Panc1 (cell line): Measurements from ENCODE around the gene ATXN7L2. TPM values are rescaled to one million over a fixed set of nuclear protein-coding genes. Genes with fewer than 3 reads are reported as not detected.

Experiments
- ATAC-seq: fragments of 200-7000 bp; cut with Tn5 transposase; 2 replicates; pipeline ENCODE4 v1.9.1; 2020; ENCODE audit warnings: mild to moderate bottlenecking, moderate library complexity
- BruUV-seq: library from RNA; stranded (reverse); fragments of 400-500 nt; replicated peaks from 2 replicates; lab custom pipeline; 2021; lab: Mats Ljungman, UMichigan
- CTCF ChIA-PET: fragments of 300-600 bp; sonication (Branson Sonifier 250); formaldehyde crosslinking; loops from one replicate; lab custom pipeline; 2022; ENCODE audit warnings: antibody characterized with exemption; lab: Charles Lee
- POLR2A ChIA-PET: fragments of 300-600 bp; sonication (Branson Sonifier 250); formaldehyde crosslinking; loops from one replicate; lab custom pipeline; 2022; ENCODE audit warnings: antibody characterized with exemption; lab: Charles Lee
- DNase-seq: peaks from one replicate; pipeline ENCODE4 v3.0.0-alpha.2; 2010; ENCODE audit warnings: low read depth, low spot score
- H3K27ac ChIP-seq: 2 replicates; pipeline ENCODE4 v1.5.1; 2011; ENCODE audit warnings: mild to moderate bottlenecking, low read length, inconsistent platforms
- H3K27me3 ChIP-seq: fragments of 200-500 bp; sonication (Bioruptor generic); 2 replicates; pipeline ENCODE4 v1.6.0; 2014; ENCODE audit warnings: low read length, inconsistent platforms; ENCODE audit not compliant: control insufficient read depth, insufficient read depth
- H3K36me3 ChIP-seq: fragments of 200-500 bp; sonication (Bioruptor generic); 2 replicates; pipeline ENCODE4 v1.5.1; 2014; ENCODE audit warnings: inconsistent platforms, mild to moderate bottlenecking, low read length, moderate library complexity; ENCODE audit not compliant: control insufficient read depth, insufficient read depth
- H3K4me1 ChIP-seq: 2 replicates; pipeline ENCODE4 v1.5.1; 2011; ENCODE audit warnings: inconsistent platforms, mild to moderate bottlenecking, low read length, moderate library complexity; ENCODE audit not compliant: control insufficient read depth, insufficient read depth
- H3K4me3 ChIP-seq, 2 experiments: 2 replicates each; pipeline ENCODE4 v1.5.1; 2011 to 2012; ENCODE audit warnings: low read depth in 2 of 2, low read length in 2 of 2, mild to moderate bottlenecking in 2 of 2, inconsistent platforms in 1 of 2, moderate library complexity in 1 of 2
- H3K9me3 ChIP-seq: fragments of 200-500 bp; sonication (Bioruptor generic); 2 replicates; pipeline ENCODE4 v1.5.1; 2014; ENCODE audit warnings: low read depth, mild to moderate bottlenecking, inconsistent platforms, low read length, moderate library complexity; ENCODE audit not compliant: control insufficient read depth, insufficient read depth
- POLR2AphosphoS5 ChIP-seq: IDR thresholded peaks from 2 replicates; pipeline ENCODE4 v1.6.1; 2012; ENCODE audit warnings: mild to moderate bottlenecking, low read depth, low read length, moderate library complexity
- SIN3A ChIP-seq: IDR thresholded peaks from 2 replicates; pipeline ENCODE4 v1.6.1; 2012; ENCODE audit warnings: low read depth, mild to moderate bottlenecking, low read length, moderate library complexity, borderline replicate concordance; ENCODE audit not compliant: insufficient read depth
- TCF7L2 ChIP-seq: IDR thresholded peaks from 2 replicates; pipeline ENCODE4 v1.6.1; 2011; ENCODE audit warnings: mild to moderate bottlenecking, low read depth, low read length, inconsistent platforms
- in situ Hi-C: cut with HindIII; loops from 2 replicates; pipeline ENCODE4 v1.10.0; 2016; ENCODE audit warnings: low sequenced_read_pairs, low pct_unique_long_range_greater_than_20kb
- intact Hi-C: fragments of 100-400 bp; cut with micrococcal nuclease; formaldehyde crosslinking; loops from one replicate; pipeline ENCODE4 v1.10.0; 2022; ENCODE audit not compliant: unreplicated experiment
- total RNA-seq: library from RNA; stranded (reverse); gene quantifications from one replicate; pipeline ENCODE4 v1.2.1, GENCODE V29; 2021; ENCODE audit not compliant: unreplicated experiment
- TF ChIP-seq, protein P1 (sequence below), 2 experiments: IDR thresholded peaks; 2 replicates each; pipeline ENCODE4 v1.6.1; 2011 to 2012; ENCODE audit warnings: low read depth in 2 of 2, control low read depth in 1 of 2, low read length in 1 of 2, mild to moderate bottlenecking in 1 of 2, moderate library complexity in 1 of 2; ENCODE audit not compliant: insufficient read depth in 1 of 2
- TF ChIP-seq, protein P2 (sequence below): fragments of 450-650 bp; IDR thresholded peaks from 2 replicates; pipeline ENCODE4 v1.5.1; 2017; ENCODE audit warnings: mild to moderate bottlenecking

Gene ATXN7L2
- total RNA-seq, 1 experiment from 2014 or later: 4.9 TPM

DNA sequence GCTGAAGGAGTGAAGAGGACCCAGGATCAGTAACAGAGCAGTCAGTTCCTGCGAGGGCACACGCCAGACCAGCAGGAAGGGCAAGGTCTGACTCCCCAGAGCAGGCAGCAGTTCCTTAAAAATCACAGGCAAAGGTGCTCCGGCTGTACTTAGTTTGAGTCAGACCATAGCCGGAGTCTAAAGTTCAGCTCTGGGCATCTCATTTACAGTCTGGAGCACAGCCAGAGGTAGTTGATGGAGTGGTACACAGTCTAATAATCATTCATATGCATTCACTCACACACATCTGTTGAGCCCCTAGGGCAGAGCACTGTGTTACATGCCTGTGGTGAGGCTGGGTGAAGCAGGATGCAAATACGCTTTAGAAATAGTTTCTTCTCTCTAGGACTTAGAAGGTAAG is 33.2 kb downstream of the ATXN7L2 start:
- ChIA-PET CTCF (interaction anchor here (0.6 kb wide), 1 partner anchor 16 kb away, joined by 4 read pairs; no protein-coding TSS in a partner anchor), POLR2A (no interaction called here)
- H3K9me3 ChIP-seq: no peaks in the 10 kb centered on the region
- BruUV-seq: no TSS peak
- no peaks in the 10 kb centered on the region for H3K36me3 ChIP-seq
- TF ChIP-seq TCF7L2 (no peak), SIN3A (no peak), POLR2AphosphoS5 (no peak)
- TF ChIP-seq, protein P1, sequence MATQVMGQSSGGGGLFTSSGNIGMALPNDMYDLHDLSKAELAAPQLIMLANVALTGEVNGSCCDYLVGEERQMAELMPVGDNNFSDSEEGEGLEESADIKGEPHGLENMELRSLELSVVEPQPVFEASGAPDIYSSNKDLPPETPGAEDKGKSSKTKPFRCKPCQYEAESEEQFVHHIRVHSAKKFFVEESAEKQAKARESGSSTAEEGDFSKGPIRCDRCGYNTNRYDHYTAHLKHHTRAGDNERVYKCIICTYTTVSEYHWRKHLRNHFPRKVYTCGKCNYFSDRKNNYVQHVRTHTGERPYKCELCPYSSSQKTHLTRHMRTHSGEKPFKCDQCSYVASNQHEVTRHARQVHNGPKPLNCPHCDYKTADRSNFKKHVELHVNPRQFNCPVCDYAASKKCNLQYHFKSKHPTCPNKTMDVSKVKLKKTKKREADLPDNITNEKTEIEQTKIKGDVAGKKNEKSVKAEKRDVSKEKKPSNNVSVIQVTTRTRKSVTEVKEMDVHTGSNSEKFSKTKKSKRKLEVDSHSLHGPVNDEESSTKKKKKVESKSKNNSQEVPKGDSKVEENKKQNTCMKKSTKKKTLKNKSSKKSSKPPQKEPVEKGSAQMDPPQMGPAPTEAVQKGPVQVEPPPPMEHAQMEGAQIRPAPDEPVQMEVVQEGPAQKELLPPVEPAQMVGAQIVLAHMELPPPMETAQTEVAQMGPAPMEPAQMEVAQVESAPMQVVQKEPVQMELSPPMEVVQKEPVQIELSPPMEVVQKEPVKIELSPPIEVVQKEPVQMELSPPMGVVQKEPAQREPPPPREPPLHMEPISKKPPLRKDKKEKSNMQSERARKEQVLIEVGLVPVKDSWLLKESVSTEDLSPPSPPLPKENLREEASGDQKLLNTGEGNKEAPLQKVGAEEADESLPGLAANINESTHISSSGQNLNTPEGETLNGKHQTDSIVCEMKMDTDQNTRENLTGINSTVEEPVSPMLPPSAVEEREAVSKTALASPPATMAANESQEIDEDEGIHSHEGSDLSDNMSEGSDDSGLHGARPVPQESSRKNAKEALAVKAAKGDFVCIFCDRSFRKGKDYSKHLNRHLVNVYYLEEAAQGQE (IDR thresholded peaks at IDR 0.05; ENCODE audit: insufficient read depth in 1 of 2, low read depth in 2 of 2, low read length in 1 of 2): no peak
- TF ChIP-seq, protein P2, sequence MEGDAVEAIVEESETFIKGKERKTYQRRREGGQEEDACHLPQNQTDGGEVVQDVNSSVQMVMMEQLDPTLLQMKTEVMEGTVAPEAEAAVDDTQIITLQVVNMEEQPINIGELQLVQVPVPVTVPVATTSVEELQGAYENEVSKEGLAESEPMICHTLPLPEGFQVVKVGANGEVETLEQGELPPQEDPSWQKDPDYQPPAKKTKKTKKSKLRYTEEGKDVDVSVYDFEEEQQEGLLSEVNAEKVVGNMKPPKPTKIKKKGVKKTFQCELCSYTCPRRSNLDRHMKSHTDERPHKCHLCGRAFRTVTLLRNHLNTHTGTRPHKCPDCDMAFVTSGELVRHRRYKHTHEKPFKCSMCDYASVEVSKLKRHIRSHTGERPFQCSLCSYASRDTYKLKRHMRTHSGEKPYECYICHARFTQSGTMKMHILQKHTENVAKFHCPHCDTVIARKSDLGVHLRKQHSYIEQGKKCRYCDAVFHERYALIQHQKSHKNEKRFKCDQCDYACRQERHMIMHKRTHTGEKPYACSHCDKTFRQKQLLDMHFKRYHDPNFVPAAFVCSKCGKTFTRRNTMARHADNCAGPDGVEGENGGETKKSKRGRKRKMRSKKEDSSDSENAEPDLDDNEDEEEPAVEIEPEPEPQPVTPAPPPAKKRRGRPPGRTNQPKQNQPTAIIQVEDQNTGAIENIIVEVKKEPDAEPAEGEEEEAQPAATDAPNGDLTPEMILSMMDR: no peak
- intact Hi-C loops (no loop called here), in situ Hi-C loops (no loop called here)
- ATAC-seq: no peak
- H3K4me3 ChIP-seq: no peak overlapping the region
- H3K27ac ChIP-seq: no peak overlapping the region
- no peak for DNase-seq
- no peaks in the 10 kb centered on the region for H3K4me1 ChIP-seq
- no peaks in the 10 kb centered on the region; the same call in 1 of the 2 replicates for H3K27me3 ChIP-seq

GRCh38 chr1:109517337-109517736 is 33.6 kb downstream of the ATXN7L2 start:
- H3K36me3 ChIP-seq: no peaks in the 10 kb centered on the region
- H3K27me3 ChIP-seq: no peaks in the 10 kb centered on the region; the same call in 1 of the 2 replicates
- in situ Hi-C loops: no loop called here
- intact Hi-C loops: no loop called here
- H3K4me3 ChIP-seq: no peak overlapping the region
- no peaks in the 10 kb centered on the region for H3K4me1 ChIP-seq
- BruUV-seq: no TSS peak
- ChIA-PET POLR2A (no interaction called here), CTCF (no interaction called here)
- no peaks in the 10 kb centered on the region for H3K9me3 ChIP-seq
- TF ChIP-seq POLR2AphosphoS5 (no peak), TCF7L2 (no peak), SIN3A (no peak)
- TF ChIP-seq, protein P2: no peak
- TF ChIP-seq, protein P1 (IDR thresholded peaks at IDR 0.05; ENCODE audit: insufficient read depth in 1 of 2, low read depth in 2 of 2, low read length in 1 of 2): no peak
- no peak overlapping the region for H3K27ac ChIP-seq
- ATAC-seq (no peak), DNase-seq (no peak)
